WERI-Rb-1 (cell line): ENCODE data around the gene PTPRM.

Source experiments
- DNase-seq: peaks from one replicate; pipeline ENCODE4 v3.0.0-alpha.2; 2020
- H3K27ac ChIP-seq: fragments of 250-450 bp; sonication (Bioruptor Pico); 2 replicates; pipeline ENCODE4 v1.5.1; 2020; ENCODE audit warnings: mild to moderate bottlenecking, moderate library complexity
- H3K27me3 ChIP-seq: fragments of 250-450 bp; sonication (Bioruptor Pico); 2 replicates; pipeline ENCODE4 v1.5.1; 2021; ENCODE audit warnings: mild to moderate bottlenecking, low read depth, moderate library complexity; ENCODE audit not compliant: insufficient read depth, severe bottlenecking
- H3K36me3 ChIP-seq: fragments of 250-450 bp; sonication (Bioruptor Pico); 2 replicates; pipeline ENCODE4 v1.5.1; 2020; ENCODE audit warnings: mild to moderate bottlenecking, moderate library complexity
- H3K4me3 ChIP-seq: 2 replicates; pipeline ENCODE4 v1.5.1; 2011; ENCODE audit warnings: low read depth, mild to moderate bottlenecking, control low read depth, low read length
- H3K9me3 ChIP-seq: fragments of 250-450 bp; sonication (Bioruptor Pico); 2 replicates; pipeline ENCODE4 v1.5.1; 2021; ENCODE audit warnings: mild to moderate bottlenecking, moderate library complexity; ENCODE audit not compliant: severe bottlenecking
- CTCF ChIP-seq: IDR thresholded peaks from 2 replicates; pipeline ENCODE4 v1.5.1; 2011; ENCODE audit warnings: low read depth, mild to moderate bottlenecking, control low read depth, inconsistent platforms, low read length

Gene PTPRM

GRCh38 chr18:7605705-7606104, 38.6 kb downstream of the PTPRM start:
- Histone ChIP-seq H3K9me3 (no peaks in the 10 kb centered on the region), H3K27me3 (no peaks in the 10 kb centered on the region), H3K36me3 (no peaks in the 10 kb centered on the region), H3K4me3 (no peak overlapping the region), H3K27ac (no peak overlapping the region)
- DNase-seq, result peak; percentile 18
- no peak for TF ChIP-seq CTCF

GRCh38 chr18:7607540-7608173, 40.5 kb downstream of the PTPRM start:
- no peak for DNase-seq
- no peak for TF ChIP-seq CTCF
- H3K4me3 ChIP-seq, result no peak overlapping the region
- H3K36me3 ChIP-seq, result no peaks in the 10 kb centered on the region
- no peaks in the 10 kb centered on the region for H3K9me3 ChIP-seq
- H3K27ac ChIP-seq, result no peak overlapping the region
- H3K27me3 ChIP-seq, result no peaks in the 10 kb centered on the region

- H3K36me3 ChIP-seq, result no peaks in the 10 kb centered on the region
- H3K27ac ChIP-seq, result no peak overlapping the region
- H3K27me3 ChIP-seq, result no peaks in the 10 kb centered on the region
- no peak for DNase-seq
- no peak for TF ChIP-seq CTCF
- no peaks in the 10 kb centered on the region for H3K9me3 ChIP-seq
- no peak overlapping the region for H3K4me3 ChIP-seq
Measured at GRCh38 chr18:7608174-7608550, 41.0 kb downstream of the PTPRM start.

GRCh38 chr18:7608781-7609201, 41.7 kb downstream of the PTPRM start:
- no peaks in the 10 kb centered on the region for H3K27me3 ChIP-seq
- H3K4me3 ChIP-seq, result no peak overlapping the region
- no peaks in the 10 kb centered on the region for H3K9me3 ChIP-seq
- DNase-seq, result no peak
- H3K36me3 ChIP-seq, result no peaks in the 10 kb centered on the region
- H3K27ac ChIP-seq, result no peak overlapping the region
- no peak for TF ChIP-seq CTCF

GRCh38 chr18:7609617-7610016, 42.5 kb downstream of the PTPRM start:
- Histone ChIP-seq H3K27ac (no peak overlapping the region), H3K27me3 (no peaks in the 10 kb centered on the region), H3K4me3 (no peak overlapping the region), H3K36me3 (no peaks in the 10 kb centered on the region), H3K9me3 (no peaks in the 10 kb centered on the region)
- DNase-seq, result no peak
- TF ChIP-seq CTCF, result no peak

GRCh38 chr18:7614042-7614441, 46.9 kb downstream of the PTPRM start:
- no peaks in the 10 kb centered on the region for H3K27me3 ChIP-seq
- H3K36me3 ChIP-seq, result no peaks in the 10 kb centered on the region
- TF ChIP-seq CTCF, result no peak
- H3K9me3 ChIP-seq, result no peaks in the 10 kb centered on the region
- DNase-seq, result no peak
- no peak overlapping the region for H3K4me3 ChIP-seq
- H3K27ac ChIP-seq, result no peak overlapping the region
